GM10266 (cell line): ENCODE measurements around the gene SORCS2.
"Not testable (repeated sequence)": the region's sequence is repeated elsewhere in the genome, so short reads cannot be mapped to it uniquely, and the experiment has no call there.

Source experiments
- DNase-seq: peaks from one replicate; pipeline ENCODE4 v3.0.0; 2012; ENCODE audit errors: extremely low spot score
- TF ChIP-seq, protein P1 (sequence below): IDR thresholded peaks from 2 replicates; pipeline ENCODE4 v1.5.1; 2012; ENCODE audit warnings: mild to moderate bottlenecking, low read depth; ENCODE audit not compliant: control insufficient read depth, insufficient read depth; ENCODE audit errors: missing control alignments

SORCS2 gene

DNA sequence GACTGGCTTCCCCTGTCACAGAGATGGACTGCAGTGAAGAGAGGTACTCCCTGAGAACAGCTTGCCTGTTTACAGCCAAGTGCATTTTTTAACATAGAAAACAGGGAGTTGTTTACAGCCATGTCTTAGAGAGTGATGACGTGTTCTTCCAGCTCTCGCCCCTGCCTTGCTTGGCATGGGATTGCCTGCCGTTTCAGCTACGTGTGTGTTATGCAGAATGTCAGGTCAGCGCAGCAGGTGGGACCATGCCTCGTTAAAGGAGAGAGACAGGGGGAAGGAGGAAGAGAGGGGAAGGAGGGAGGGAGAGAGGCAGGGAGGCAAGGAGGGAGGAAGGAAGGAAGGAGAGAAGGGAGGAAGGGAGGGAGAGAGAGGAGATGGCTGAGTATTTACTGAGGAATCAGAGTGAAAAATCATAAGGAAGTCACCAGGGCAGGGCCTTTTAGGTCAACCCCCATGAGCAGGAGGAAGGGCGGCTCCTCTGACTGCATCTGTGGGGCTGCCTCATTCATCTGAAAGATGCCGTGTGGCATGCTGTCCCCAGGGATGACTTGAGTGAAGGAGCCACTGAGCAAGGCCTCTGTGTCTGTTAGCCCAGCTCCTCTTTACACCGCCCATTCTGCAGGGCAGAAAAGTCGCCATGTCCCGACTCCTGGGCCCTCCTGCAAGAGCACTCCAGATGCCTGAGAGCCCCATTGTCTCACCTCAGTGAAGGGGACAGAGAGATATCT lies 382.1 kb downstream of the SORCS2 start:
- no peak for DNase-seq
- TF ChIP-seq, protein P1, sequence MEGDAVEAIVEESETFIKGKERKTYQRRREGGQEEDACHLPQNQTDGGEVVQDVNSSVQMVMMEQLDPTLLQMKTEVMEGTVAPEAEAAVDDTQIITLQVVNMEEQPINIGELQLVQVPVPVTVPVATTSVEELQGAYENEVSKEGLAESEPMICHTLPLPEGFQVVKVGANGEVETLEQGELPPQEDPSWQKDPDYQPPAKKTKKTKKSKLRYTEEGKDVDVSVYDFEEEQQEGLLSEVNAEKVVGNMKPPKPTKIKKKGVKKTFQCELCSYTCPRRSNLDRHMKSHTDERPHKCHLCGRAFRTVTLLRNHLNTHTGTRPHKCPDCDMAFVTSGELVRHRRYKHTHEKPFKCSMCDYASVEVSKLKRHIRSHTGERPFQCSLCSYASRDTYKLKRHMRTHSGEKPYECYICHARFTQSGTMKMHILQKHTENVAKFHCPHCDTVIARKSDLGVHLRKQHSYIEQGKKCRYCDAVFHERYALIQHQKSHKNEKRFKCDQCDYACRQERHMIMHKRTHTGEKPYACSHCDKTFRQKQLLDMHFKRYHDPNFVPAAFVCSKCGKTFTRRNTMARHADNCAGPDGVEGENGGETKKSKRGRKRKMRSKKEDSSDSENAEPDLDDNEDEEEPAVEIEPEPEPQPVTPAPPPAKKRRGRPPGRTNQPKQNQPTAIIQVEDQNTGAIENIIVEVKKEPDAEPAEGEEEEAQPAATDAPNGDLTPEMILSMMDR = no peak

DNA sequence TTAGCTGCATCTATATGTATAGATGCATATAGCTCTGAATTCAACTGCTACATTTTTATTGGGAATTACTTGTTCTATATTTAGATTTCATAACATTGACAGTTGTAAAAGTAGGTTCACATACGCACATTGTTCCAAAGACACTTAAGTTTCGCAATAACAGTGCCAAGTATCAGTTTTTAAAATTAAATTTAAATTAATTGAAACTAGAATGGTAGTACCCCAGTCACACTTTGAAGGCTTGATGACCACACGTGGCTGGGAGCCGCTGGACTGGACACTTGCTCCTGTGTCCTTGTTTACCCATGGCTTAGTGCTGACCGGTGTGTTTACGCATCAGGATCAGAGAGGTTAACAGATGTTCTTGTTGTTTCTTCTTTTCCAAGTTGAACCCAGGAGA lies 383.1 kb downstream of the SORCS2 start:
- no peak for DNase-seq
- TF ChIP-seq, protein P1 = no peak

DNA sequence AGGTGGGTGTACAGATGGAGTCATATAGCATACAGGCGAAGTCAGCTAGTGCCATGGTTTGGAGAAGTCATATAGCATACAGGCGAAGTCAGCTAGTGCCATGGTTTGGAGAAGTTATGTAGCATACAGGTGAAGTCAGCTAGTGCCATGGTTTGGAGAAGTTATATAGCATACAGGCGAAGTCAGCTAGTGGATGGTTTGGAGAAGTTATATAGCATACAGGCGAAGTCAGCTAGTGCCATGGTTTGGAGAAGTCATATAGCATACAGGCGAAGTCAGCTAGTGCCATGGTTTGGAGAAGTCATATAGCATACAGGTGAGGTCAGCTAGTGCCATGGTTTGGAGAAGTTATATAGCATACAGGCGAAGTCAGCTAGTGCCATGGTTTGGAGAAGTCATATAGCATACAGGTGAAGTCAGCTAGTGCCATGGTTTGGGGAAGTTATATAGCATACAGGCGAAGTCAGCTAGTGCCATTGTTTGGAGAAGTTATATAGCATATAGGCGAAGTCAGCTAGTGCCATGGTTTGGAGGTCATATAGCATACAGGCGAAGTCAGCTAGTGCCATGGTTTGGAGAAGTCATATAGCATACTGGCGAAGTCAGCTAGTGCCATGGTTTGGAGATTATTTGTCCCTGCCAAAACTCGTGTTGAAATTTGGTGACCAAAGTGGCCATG lies 385.2 kb downstream of the SORCS2 start:
- not testable (repeated sequence) for DNase-seq

DNA sequence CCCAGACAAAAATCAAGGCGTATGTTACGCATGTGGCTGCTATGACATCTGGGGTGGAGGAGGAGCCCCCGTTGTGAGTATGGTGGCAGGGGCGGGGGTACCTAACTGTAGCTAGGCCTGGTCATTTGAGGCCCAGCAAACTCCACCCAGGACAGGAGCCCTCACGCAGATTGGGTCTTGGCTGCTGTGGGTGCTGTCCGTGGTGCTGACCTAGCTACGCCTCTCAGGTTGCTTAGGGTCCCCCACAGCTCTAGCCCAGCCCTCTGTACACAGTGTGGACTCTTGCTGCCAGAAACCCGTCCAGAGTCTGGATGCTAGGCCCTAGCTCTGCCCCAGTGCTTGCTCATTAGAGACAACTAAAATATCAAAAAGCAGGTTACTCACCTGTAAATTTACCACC lies 389.1 kb downstream of the SORCS2 start:
- TF ChIP-seq, protein P1 = no peak
- DNase-seq = no peak

DNA sequence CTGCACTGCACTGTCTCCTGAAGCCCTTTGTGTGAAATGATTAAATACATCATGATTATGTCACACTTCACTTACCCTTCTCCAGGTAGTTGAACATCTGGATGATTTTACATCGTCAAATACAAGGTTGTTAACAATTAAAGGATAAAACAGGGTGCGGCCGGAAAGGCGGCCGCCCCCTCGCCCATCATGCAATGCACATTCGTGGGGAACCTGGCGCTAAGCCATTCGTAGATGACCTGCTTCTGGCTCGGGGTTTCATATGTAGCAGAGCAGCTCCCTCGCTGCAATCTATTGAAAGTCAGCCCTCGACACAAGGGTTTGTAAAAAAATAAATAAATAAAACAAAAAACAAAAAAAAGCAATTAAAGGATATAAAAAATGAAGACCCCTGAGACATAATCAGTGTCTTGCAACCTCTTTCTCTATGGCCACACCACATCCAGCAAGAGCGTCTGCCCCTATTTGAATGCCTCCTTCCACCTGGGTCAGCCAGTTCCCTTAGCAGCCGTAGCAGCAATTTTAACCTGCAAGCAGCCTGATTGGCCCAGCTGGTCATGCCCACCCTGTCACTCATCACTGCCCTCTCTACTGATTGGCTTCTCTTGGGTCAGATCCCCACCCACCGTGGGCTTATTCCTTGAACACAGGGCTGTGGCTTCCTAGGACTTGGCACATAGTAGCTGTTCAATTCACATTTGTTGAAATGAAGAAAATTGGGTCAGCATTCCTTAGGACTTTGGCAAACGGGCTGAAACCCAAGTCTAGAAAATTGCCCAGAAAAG lies 390.2 kb downstream of the SORCS2 start:
- DNase-seq = no peak
- TF ChIP-seq, protein P1 = no peak

DNA sequence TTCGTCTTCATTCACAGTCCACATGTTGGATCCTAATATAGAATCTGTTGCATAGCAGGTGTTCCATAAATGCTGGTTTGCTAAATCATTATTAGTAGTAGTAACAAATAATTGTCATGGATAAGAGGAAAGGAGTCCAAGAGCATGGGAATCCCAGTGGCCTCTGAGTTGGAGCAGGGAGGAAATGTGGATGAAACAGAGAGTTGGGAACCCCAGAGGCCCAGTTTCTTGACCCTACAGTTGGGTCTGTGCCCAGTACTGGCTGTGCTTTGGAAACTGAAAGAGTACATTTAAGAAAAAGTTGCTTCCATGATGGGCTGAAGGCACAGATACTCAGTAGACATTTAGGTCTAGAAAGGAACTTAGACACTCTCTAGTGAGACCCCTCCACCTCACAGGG lies 391.8 kb downstream of the SORCS2 start:
- TF ChIP-seq, protein P1 = no peak
- DNase-seq = no peak

DNA sequence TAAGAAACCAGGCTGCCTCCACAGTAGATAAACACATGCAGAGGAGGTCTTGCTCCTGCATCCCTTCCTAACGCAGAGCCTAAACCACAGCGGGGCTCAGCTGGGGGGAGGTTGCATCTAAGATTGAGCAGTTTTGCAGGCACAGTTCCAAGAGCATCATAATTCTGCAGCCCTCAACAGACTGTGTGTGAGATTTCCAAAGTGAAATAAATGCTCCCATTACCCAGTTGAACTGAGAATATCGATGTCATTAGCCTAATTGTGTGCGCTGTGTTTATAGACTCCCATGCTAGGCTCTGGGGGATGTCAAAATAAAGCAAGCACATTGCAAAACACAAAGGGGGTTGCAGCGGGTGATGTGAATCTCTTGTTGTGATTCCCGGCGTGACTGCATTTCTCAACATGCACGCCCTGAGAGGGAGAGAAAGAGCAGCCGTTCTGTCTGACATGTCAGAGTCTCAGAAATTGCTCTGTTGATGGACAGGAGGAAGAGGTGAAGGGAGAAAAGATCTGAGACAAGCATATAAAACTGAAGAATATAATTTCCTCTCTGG lies 392.3 kb downstream of the SORCS2 start:
- DNase-seq = no peak
- TF ChIP-seq, protein P1 = no peak
